ENCODE data around the gene AATF. TPM values are rescaled to one million over a fixed set of nuclear protein-coding genes. Genes with fewer than 3 reads are reported as not detected.

Gene AATF
- total RNA-seq, 1 donor from 2014 or later = 28.9 TPM

- peaks cover 12% of the 10 kb centered on the region for H3K4me1 ChIP-seq
- no peak overlapping the region for H3K4me3 ChIP-seq
- H4K20me1 ChIP-seq (ENCODE audit: low read depth) = no peaks in the 10 kb centered on the region
- no peak overlapping the region for H3K4me2 ChIP-seq
- H3F3A ChIP-seq (ENCODE audit: low read depth) = peaks cover 8% of the 10 kb centered on the region
- no peaks in the 10 kb centered on the region for H3K27me3 ChIP-seq
- H3K36me3 ChIP-seq = peaks cover 3% of the 10 kb centered on the region
- H3K4me3 Mint-ChIP-seq = no peak overlapping the region
- H3K27ac ChIP-seq = no peak overlapping the region
- H3K79me2 ChIP-seq (ENCODE audit: low read depth) = no peaks in the 10 kb centered on the region
- H3K9me3 Mint-ChIP-seq = no peaks in the 10 kb centered on the region
- peaks cover 3% of the 10 kb centered on the region for H3K27me3 Mint-ChIP-seq (ENCODE audit: insufficient read depth, low read depth)
- H3K9ac ChIP-seq = no peak overlapping the region
- peaks cover 30% of the 10 kb centered on the region for H3K4me1 Mint-ChIP-seq
- TF ChIP-seq EZH2 (IDR thresholded peaks at IDR 0.05) (no peak), CTCF (IDR thresholded peaks at IDR 0.05) (no peak), EZH2phosphoT487 (IDR thresholded peaks at IDR 0.05) (no peak)
- H2AFZ ChIP-seq (replicated peaks) = no peak overlapping the region
- H3K9me3 ChIP-seq (ENCODE audit: low read depth) = no peaks in the 10 kb centered on the region
- H3K36me3 Mint-ChIP-seq = peaks cover 24% of the 10 kb centered on the region
- DNase-seq (ENCODE audit: low spot score) = no peak
- H3K27ac Mint-ChIP-seq = no peak overlapping the region
These were observed 143.3 kb downstream of the AATF start for GRCh38 chr17:37092071-37092470.

GRCh38 chr17:37092701-37093100, 143.9 kb downstream of the AATF start:
- Histone ChIP-seq H3K4me3 (no peak overlapping the region), H3K4me2 (no peak overlapping the region), H3K36me3 (no peaks in the 10 kb centered on the region), H3K27me3 (no peaks in the 10 kb centered on the region), H3K79me2 (ENCODE audit: low read depth) (no peaks in the 10 kb centered on the region), H3K9me3 (ENCODE audit: low read depth) (no peaks in the 10 kb centered on the region), H4K20me1 (ENCODE audit: low read depth) (no peaks in the 10 kb centered on the region), H3F3A (ENCODE audit: low read depth) (peaks cover 8% of the 10 kb centered on the region), H3K27ac (no peak overlapping the region), H3K4me1 (peaks cover 12% of the 10 kb centered on the region), H2AFZ (replicated peaks) (no peak overlapping the region), H3K9ac (no peak overlapping the region)
- peaks cover 28% of the 10 kb centered on the region for H3K4me1 Mint-ChIP-seq
- DNase-seq (ENCODE audit: low spot score) = no peak
- no peak overlapping the region for H3K4me3 Mint-ChIP-seq
- TF ChIP-seq EZH2phosphoT487 (IDR thresholded peaks at IDR 0.05) (no peak), CTCF (IDR thresholded peaks at IDR 0.05) (no peak), EZH2 (IDR thresholded peaks at IDR 0.05) (no peak)
- no peaks in the 10 kb centered on the region for H3K9me3 Mint-ChIP-seq
- H3K36me3 Mint-ChIP-seq = peaks cover 28% of the 10 kb centered on the region
- peaks cover 3% of the 10 kb centered on the region for H3K27me3 Mint-ChIP-seq (ENCODE audit: insufficient read depth, low read depth)
- H3K27ac Mint-ChIP-seq = no peak overlapping the region

- no peak overlapping the region for H2AFZ ChIP-seq (replicated peaks)
- H3K4me3 ChIP-seq = no peak overlapping the region
- H3K27me3 ChIP-seq = no peaks in the 10 kb centered on the region
- H3K4me1 ChIP-seq = peaks cover 3% of the 10 kb centered on the region
- Mint-ChIP-seq H3K27me3 (ENCODE audit: insufficient read depth, low read depth) (peaks cover 6% of the 10 kb centered on the region), H3K4me3 (no peak overlapping the region), H3K4me1 (peaks cover 12% of the 10 kb centered on the region), H3K27ac (no peak overlapping the region), H3K36me3 (peaks cover 36% of the 10 kb centered on the region), H3K9me3 (no peaks in the 10 kb centered on the region)
- no peaks in the 10 kb centered on the region for H3K79me2 ChIP-seq (ENCODE audit: low read depth)
- no peaks in the 10 kb centered on the region for H3K36me3 ChIP-seq
- DNase-seq (ENCODE audit: low spot score) = no peak
- no peak for TF ChIP-seq EZH2phosphoT487 (IDR thresholded peaks at IDR 0.05)
- no peak for TF ChIP-seq EZH2 (IDR thresholded peaks at IDR 0.05)
- no peak for TF ChIP-seq CTCF (IDR thresholded peaks at IDR 0.05)
- no peak overlapping the region for H3K27ac ChIP-seq
- no peaks in the 10 kb centered on the region for H4K20me1 ChIP-seq (ENCODE audit: low read depth)
- H3K4me2 ChIP-seq = no peak overlapping the region
- no peaks in the 10 kb centered on the region for H3K9me3 ChIP-seq (ENCODE audit: low read depth)
- peaks cover 7% of the 10 kb centered on the region for H3F3A ChIP-seq (ENCODE audit: low read depth)
- no peak overlapping the region for H3K9ac ChIP-seq
These were observed 145.6 kb downstream of the AATF start for GRCh38 chr17:37094391-37094790.
